Measurements from ENCODE around the gene EAF1.
A peak's percentile ranks its signal among the peaks of the same experiment; 100 is the strongest.
"Not testable (repeated sequence)": the region's sequence is repeated elsewhere in the genome, so short reads cannot be mapped to it uniquely, and the experiment has no call there.

EAF1 gene

GRCh38 chr3:15409239-15409638 lies 18.2 kb upstream of the EAF1 start:
- no peak for DNase-seq

DNA sequence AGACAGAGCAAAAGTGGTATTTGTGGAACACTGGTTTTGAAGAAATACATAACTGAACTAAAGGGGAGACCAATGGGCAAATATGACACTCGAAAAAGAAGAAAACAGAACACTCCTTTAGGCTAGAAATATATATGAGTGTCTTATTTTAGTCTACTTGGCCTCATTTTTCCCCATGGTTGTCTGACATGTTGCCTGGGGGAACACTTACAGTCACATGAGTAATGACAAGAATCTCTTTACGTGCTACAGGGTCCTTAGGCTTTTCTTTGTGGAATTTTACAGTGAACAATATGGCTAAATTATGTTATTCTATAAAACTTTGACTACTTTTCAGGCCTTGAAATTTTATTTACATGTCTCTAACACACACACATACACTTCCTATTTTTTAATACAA lies 17.6 kb upstream of the EAF1 start:
- DNase-seq, result no peak

DNA sequence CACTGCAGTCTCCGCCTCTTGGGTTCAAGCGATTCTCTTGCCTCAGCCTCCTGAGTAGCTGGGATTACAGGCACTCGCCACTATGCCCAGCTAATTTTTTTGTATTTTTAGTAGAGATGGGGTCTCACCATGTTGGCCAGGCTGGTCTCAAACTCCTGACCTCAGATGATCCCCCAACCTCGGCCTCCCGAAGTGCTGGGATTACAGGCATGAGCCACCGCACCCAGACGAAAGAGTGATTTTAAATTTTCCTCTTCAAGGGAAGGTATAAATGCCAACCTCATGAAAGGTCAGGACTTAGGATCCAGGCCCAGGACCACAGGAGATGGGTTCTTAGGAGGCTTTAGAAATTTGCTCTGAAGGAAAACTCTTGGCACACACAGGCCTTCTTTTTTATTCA lies 16.4 kb upstream of the EAF1 start:
- not testable (repeated sequence) for DNase-seq

- DNase-seq, result no peak
These were observed 6.5 kb upstream of the EAF1 start for GRCh38 chr3:15420871-15421270.

- DNase-seq, result no peak
These were observed 749 bp upstream of the EAF1 start for GRCh38 chr3:15426579-15427118.

- no peak for DNase-seq
These were observed 583 bp downstream of the EAF1 start for GRCh38 chr3:15427981-15428380.

DNA sequence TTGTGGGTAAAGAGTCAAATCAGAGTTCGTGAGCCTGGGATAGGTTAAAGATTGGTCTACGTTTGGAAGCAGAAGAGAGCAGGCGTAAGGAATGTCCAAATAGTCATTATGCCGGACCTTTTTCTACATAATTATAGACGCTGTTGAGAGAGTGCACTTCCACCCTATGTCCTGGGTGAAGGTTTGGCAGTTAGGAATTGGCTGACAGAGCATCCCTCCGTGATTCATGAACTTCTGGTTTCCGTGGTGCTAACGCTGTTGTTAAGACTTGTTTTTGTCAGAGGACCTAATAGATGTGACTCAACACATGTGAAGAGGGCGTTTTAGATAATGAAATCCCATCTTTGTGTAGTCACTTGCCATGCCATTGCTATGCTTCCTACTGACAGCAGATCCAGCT lies 1.1 kb downstream of the EAF1 start:
- DNase-seq, result peak; percentile 22

DNA sequence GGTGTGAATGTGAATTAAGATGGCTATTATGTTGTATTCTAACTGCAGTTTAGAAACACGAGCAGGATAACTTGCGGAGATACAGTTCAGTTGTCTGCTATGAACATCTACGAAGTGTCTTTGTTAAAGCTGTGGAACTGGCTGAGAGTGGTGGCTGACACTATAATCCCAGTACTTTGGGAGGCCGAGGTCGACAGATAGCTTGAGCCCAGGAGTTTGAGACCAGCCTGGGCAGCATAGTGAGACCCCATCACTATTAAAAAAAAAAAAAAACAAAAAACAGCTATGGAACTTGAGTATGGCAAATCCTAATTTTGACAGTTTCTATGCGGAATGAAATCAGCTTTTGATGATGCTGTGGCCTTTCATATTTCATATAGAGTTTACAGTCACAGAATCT lies 1.7 kb downstream of the EAF1 start:
- no peak for DNase-seq

GRCh38 chr3:15430624-15431023 lies 3.2 kb downstream of the EAF1 start:
- no peak for DNase-seq

GRCh38 chr3:15431256-15431837 lies 3.9 kb downstream of the EAF1 start:
- DNase-seq, result no peak

- DNase-seq, result no peak
These were observed 6.1 kb downstream of the EAF1 start for GRCh38 chr3:15433531-15433930.

- no peak for DNase-seq
These were observed 7.4 kb downstream of the EAF1 start for GRCh38 chr3:15434756-15435155.

- no peak for DNase-seq
These were observed 8.8 kb downstream of the EAF1 start for GRCh38 chr3:15436246-15436645.

- no peak for DNase-seq
These were observed 11.6 kb downstream of the EAF1 start for GRCh38 chr3:15438983-15439382.

DNA sequence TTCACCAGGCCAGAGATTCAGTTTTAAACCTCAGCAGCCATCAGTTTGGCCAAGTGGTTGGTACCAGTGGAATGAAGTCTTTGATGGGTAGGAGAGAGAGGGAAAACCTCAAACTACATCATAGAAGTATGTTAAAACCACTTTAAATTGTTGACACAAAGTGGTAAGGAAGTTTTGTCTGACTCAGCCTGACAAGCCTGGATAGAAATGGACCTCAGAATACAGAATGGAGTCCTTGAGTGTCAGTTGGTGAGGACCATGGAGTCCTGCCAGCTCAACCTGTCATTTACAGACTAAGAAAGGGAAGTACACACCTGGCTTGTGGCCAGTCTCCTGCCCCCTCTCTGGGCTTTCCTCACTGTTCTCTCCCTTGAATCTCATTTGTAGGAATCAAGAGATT lies 12.1 kb downstream of the EAF1 start:
- no peak for DNase-seq

DNA sequence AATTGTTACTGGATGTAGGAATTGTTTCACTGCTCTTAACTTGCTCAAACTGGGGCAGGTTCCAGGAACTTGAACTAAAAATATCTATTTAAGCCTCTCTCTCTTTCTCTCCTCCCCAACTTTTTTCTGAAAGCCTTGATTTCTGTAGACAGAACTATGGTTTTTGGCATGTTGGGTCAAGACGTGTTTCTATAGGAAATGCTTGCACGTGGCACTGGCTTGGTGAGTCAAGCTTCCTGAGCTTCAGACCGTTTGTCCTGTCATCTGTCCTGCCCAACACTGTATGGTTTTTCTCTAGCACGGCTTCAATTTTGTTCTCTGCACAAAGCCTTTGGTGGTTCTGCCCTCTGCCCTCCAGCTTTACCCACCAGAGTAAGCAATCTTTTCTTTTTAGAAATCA lies 13.5 kb downstream of the EAF1 start:
- DNase-seq, result no peak

GRCh38 chr3:15443826-15444524 lies 16.6 kb downstream of the EAF1 start:
- no peak for DNase-seq

GRCh38 chr3:15449489-15450224 lies 22.3 kb downstream of the EAF1 start:
- DNase-seq, result no peak

- no peak for DNase-seq
These were observed 23.2 kb downstream of the EAF1 start for GRCh38 chr3:15450438-15451215.

- DNase-seq, result no peak
These were observed 24.1 kb downstream of the EAF1 start for GRCh38 chr3:15451216-15452113.

DNA sequence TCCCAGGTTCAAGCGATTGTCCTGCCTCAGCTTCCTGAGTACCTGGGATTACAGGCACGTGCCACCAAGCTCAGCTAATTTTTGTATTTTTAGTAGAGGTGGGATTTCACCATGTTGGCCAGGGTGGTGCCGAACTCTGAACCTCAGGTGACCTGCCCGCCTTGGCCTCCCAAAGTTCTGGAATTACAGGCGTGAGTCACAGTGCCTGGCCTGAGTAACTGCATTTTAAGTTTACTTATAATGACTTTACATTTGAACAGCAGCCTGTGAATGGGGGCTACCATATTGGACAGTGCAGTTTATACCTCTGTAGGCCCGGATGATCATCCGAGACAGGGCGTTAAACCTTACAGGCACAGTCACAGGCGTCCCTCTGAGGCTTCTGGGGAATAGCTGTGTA lies 24.8 kb downstream of the EAF1 start:
- no peak for DNase-seq

- no peak for DNase-seq
These were observed 25.6 kb downstream of the EAF1 start for GRCh38 chr3:15452961-15453360.
